ENCODE results near the gene SMARCC2. TPM values are rescaled to one million over a fixed set of nuclear protein-coding genes. Genes with fewer than 3 reads are reported as not detected.

Gene SMARCC2
- total and polyA plus RNA-seq, 2 of the 13 experiments (the other 11 are each of a cell fraction or from before 2014, with no cell fraction given): 21.3 to 24.1 TPM

DNA sequence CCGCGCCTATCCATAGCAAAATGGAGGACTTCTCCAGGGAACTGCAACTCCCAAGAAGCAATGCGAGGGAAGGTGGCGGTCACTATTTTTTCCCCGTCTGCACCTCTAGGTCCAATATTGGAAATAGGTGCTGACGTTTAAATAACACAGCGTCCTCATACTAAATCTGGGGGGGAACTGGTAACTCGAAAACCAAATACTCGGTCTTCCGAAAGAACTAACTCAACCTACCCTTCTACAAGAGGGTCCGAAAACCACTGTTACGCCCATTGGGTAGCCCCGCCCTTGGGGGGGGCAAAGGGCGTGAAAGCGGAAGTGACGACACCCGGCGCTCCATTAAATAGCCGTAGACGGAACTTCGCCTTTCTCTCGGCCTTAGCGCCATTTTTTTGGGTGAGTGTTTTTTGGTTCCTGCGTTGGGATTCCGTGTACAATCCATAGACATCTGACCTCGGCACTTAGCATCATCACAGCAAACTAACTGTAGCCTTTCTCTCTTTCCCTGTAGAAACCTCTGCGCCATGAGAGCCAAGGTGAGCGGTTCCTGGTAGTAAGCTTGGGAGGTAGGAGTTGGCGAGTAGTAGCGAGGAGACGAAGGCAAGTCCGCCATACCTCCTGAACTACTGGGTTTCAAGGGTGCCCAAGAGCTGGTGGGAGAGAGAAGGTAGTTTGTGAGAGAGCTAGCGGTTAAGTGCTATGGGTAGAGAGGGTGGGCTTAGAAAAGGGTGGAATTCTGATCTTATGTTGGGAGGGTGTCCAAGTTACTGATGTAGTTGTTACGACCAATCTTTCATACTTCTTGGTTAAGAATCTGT is 72.8 kb downstream of the SMARCC2 start, which contains the start of gene RPL41 (continued):
- TF ChIP-seq, protein P1, sequence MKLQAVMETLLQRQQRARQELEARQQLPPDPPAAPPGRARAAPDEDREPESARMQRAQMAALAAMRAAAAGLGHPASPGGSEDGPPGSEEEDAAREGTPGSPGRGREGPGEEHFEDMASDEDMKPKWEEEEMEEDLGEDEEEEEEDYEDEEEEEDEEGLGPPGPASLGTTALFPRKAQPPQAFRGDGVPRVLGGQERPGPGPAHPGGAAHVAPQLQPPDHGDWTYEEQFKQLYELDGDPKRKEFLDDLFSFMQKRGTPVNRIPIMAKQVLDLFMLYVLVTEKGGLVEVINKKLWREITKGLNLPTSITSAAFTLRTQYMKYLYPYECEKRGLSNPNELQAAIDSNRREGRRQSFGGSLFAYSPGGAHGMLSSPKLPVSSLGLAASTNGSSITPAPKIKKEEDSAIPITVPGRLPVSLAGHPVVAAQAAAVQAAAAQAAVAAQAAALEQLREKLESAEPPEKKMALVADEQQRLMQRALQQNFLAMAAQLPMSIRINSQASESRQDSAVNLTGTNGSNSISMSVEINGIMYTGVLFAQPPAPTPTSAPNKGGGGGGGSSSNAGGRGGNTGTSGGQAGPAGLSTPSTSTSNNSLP (IDR thresholded peaks at IDR 0.05; ENCODE audit: low read depth, low read length): no peak; the same call in 1 of the 2 replicates
- TF ChIP-seq, protein P2, sequence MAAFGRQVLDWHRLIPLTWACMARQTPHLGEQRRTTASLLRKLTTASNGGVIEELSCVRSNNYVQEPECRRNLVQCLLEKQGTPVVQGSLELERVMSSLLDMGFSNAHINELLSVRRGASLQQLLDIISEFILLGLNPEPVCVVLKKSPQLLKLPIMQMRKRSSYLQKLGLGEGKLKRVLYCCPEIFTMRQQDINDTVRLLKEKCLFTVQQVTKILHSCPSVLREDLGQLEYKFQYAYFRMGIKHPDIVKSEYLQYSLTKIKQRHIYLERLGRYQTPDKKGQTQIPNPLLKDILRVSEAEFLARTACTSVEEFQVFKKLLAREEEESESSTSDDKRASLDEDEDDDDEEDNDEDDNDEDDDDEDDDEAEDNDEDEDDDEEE (CRISPR knock-in tag; IDR thresholded peaks at IDR 0.05): no peak
- TF ChIP-seq, protein P3, sequence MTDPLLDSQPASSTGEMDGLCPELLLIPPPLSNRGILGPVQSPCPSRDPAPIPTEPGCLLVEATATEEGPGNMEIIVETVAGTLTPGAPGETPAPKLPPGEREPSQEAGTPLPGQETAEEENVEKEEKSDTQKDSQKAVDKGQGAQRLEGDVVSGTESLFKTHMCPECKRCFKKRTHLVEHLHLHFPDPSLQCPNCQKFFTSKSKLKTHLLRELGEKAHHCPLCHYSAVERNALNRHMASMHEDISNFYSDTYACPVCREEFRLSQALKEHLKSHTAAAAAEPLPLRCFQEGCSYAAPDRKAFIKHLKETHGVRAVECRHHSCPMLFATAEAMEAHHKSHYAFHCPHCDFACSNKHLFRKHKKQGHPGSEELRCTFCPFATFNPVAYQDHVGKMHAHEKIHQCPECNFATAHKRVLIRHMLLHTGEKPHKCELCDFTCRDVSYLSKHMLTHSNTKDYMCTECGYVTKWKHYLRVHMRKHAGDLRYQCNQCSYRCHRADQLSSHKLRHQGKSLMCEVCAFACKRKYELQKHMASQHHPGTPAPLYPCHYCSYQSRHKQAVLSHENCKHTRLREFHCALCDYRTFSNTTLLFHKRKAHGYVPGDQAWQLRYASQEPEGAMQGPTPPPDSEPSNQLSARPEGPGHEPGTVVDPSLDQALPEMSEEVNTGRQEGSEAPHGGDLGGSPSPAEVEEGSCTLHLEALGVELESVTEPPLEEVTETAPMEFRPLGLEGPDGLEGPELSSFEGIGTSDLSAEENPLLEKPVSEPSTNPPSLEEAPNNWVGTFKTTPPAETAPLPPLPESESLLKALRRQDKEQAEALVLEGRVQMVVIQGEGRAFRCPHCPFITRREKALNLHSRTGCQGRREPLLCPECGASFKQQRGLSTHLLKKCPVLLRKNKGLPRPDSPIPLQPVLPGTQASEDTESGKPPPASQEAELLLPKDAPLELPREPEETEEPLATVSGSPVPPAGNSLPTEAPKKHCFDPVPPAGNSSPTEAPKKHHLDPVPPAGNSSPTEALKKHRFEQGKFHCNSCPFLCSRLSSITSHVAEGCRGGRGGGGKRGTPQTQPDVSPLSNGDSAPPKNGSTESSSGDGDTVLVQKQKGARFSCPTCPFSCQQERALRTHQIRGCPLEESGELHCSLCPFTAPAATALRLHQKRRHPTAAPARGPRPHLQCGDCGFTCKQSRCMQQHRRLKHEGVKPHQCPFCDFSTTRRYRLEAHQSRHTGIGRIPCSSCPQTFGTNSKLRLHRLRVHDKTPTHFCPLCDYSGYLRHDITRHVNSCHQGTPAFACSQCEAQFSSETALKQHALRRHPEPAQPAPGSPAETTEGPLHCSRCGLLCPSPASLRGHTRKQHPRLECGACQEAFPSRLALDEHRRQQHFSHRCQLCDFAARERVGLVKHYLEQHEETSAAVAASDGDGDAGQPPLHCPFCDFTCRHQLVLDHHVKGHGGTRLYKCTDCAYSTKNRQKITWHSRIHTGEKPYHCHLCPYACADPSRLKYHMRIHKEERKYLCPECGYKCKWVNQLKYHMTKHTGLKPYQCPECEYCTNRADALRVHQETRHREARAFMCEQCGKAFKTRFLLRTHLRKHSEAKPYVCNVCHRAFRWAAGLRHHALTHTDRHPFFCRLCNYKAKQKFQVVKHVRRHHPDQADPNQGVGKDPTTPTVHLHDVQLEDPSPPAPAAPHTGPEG (CRISPR knock-in tag; IDR thresholded peaks at IDR 0.05): no peak
- no peak for TF ChIP-seq ZNF326 (CRISPR knock-in tag; IDR thresholded peaks at IDR 0.05; ENCODE audit: borderline replicate concordance)
- no peak for TF ChIP-seq ZNF567 (CRISPR knock-in tag; IDR thresholded peaks at IDR 0.05; ENCODE audit: borderline replicate concordance)
- no peak for TF ChIP-seq IKZF4 (CRISPR knock-in tag; IDR thresholded peaks at IDR 0.05; ENCODE audit: borderline replicate concordance, low read depth, not compliant biosample characterization)
- peak; percentile 17; the same call in 1 of the 2 replicates for TF ChIP-seq NR2F2 (IDR thresholded peaks at IDR 0.05; ENCODE audit: borderline replicate concordance, low read depth)
- peak; percentile 60; the same call in 1 of the 2 replicates for TF ChIP-seq SIX1 (CRISPR knock-in tag; IDR thresholded peaks at IDR 0.05; ENCODE audit: borderline replicate concordance)
- no peak for TF ChIP-seq ZNF773 (CRISPR knock-in tag; IDR thresholded peaks at IDR 0.05; ENCODE audit: borderline replicate concordance)
- TF ChIP-seq ZNF766 (CRISPR knock-in tag; IDR thresholded peaks at IDR 0.05; ENCODE audit: borderline replicate concordance): peak; percentile 78; the same call in 1 of the 2 replicates
- TF ChIP-seq, protein P4, sequence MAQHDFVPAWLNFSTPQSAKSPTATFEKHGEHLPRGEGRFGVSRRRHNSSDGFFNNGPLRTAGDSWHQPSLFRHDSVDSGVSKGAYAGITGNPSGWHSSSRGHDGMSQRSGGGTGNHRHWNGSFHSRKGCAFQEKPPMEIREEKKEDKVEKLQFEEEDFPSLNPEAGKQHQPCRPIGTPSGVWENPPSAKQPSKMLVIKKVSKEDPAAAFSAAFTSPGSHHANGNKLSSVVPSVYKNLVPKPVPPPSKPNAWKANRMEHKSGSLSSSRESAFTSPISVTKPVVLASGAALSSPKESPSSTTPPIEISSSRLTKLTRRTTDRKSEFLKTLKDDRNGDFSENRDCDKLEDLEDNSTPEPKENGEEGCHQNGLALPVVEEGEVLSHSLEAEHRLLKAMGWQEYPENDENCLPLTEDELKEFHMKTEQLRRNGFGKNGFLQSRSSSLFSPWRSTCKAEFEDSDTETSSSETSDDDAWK (CRISPR knock-in tag; IDR thresholded peaks at IDR 0.05): no peak
- TF ChIP-seq NCOA2 (CRISPR knock-in tag; IDR thresholded peaks at IDR 0.05): peak; percentile 68
- TF ChIP-seq ZC3H13 (CRISPR knock-in tag; IDR thresholded peaks at IDR 0.05): no peak
- no peak for TF ChIP-seq SAFB2 (CRISPR knock-in tag; IDR thresholded peaks at IDR 0.05; ENCODE audit: borderline replicate concordance, low read depth)
- no peak for TF ChIP-seq ZNF7 (CRISPR knock-in tag; IDR thresholded peaks at IDR 0.05)
- 0 out of 2 replicates have a peak, but pooled peaks have one; percentile 35 for TF ChIP-seq RFX5 (IDR thresholded peaks at IDR 0.05; ENCODE audit: low read depth, low read length)
- no peak for TF ChIP-seq ZFP36 (IDR thresholded peaks at IDR 0.05; ENCODE audit: borderline replicate concordance, low read depth, low read length, partially characterized antibody)
- TF ChIP-seq TGIF2 (CRISPR knock-in tag; IDR thresholded peaks at IDR 0.05): peak; percentile 88; the same call in 1 of the 2 replicates
